Measurements from ENCODE around the gene PLN. TPM values are rescaled to one million over a fixed set of nuclear protein-coding genes. Genes with fewer than 3 reads are reported as not detected.

The PLN gene
- polyA plus RNA-seq, 1 of the 3 experiments (the other 2 are of a cell fraction), result not detected

DNA sequence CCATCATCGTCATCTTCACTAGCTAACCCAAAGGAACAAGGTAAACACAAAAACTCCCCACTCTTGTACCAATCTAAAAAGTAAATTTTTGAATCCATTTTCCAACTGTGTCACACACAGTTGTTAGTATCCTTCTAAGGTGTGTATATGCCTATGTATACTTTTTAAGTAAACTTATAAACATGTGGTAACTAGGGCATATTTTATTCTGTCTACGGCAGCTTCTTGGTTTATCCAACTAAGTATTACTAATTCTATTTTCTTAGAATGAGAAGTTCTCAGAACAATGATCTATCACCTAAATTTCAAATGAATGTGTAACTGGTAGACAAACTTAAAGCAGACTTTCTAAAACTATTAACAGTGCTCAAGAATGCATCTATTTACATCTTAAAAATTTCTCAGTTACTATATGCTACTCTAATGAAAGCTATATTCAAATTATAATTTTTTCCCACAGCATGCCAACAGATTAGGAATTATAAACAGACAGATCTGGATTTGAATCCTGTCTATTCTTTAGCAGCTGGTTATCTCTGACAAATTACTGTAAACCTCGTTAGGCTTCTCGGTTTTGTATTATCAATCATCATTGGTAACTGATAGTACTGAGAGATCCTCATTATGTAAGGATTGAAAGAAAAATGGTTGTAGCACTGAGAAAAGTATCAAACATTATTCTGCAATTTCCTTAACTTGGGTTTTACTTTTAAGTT is 1.8 kb upstream of the PLN start:
- WGBS (ENCODE audit: low lambda C conversion rate), result 91% methylated on average over 4 of the region's 4 CpGs
- POLR2A ChIA-PET, result no interaction called here
- DNase-seq, result no peak

DNA sequence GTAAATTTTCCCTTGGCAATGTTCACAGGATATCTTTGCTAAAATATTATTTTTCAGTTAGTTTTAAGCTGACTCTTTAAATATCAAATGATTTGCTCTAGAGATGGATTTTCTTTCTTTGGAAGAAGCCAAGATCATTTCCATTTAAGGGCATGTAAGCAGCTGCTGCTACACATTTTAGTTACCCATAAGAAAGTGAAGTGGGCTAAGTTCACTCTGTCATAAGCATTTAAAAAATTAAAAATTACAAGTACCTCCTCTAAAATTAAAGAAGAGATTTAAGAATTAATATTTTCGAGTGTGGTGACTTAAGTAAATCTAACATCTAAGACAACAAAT is 1.2 kb upstream of the PLN start:
- peaks cover 8% of the 10 kb centered on the region; the same call in 1 of the 2 replicates for H3K79me2 ChIP-seq (ENCODE audit: insufficient read depth)
- no peak for DNase-seq
- no peaks in the 10 kb centered on the region for H3K36me3 ChIP-seq (replicated peaks in 1 of 2; ENCODE audit: control insufficient read depth in 1 of 2, insufficient read depth in 2 of 2, low read length in 1 of 2)
- TF ChIP-seq GATA2 (CRISPR knock-in tag; IDR thresholded peaks at IDR 0.05), result no peak
- TF ChIP-seq, protein P1, sequence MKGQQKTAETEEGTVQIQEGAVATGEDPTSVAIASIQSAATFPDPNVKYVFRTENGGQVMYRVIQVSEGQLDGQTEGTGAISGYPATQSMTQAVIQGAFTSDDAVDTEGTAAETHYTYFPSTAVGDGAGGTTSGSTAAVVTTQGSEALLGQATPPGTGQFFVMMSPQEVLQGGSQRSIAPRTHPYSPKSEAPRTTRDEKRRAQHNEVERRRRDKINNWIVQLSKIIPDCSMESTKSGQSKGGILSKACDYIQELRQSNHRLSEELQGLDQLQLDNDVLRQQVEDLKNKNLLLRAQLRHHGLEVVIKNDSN (IDR thresholded peaks at IDR 0.05; ENCODE audit: borderline replicate concordance, low read depth), result no peak
- no peak for TF ChIP-seq TAF1 (IDR thresholded peaks at IDR 0.05; ENCODE audit: borderline replicate concordance, low read depth, low read length)
- no peak for TF ChIP-seq POLR2AphosphoS5 (IDR thresholded peaks at IDR 0.05; ENCODE audit: low read depth, low read length)
- no peak for TF ChIP-seq RFX5 (IDR thresholded peaks at IDR 0.05; ENCODE audit: low read length)
- TF ChIP-seq, protein P2, sequence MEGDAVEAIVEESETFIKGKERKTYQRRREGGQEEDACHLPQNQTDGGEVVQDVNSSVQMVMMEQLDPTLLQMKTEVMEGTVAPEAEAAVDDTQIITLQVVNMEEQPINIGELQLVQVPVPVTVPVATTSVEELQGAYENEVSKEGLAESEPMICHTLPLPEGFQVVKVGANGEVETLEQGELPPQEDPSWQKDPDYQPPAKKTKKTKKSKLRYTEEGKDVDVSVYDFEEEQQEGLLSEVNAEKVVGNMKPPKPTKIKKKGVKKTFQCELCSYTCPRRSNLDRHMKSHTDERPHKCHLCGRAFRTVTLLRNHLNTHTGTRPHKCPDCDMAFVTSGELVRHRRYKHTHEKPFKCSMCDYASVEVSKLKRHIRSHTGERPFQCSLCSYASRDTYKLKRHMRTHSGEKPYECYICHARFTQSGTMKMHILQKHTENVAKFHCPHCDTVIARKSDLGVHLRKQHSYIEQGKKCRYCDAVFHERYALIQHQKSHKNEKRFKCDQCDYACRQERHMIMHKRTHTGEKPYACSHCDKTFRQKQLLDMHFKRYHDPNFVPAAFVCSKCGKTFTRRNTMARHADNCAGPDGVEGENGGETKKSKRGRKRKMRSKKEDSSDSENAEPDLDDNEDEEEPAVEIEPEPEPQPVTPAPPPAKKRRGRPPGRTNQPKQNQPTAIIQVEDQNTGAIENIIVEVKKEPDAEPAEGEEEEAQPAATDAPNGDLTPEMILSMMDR (IDR thresholded peaks at IDR 0.05), result no peak
- no peak for TF ChIP-seq YY1 (IDR thresholded peaks at IDR 0.05; ENCODE audit: low read depth)
- no peak for TF ChIP-seq RXRA (IDR thresholded peaks at IDR 0.05; ENCODE audit: borderline replicate concordance, low read depth)
- TF ChIP-seq RCOR1 (IDR thresholded peaks at IDR 0.05; ENCODE audit: low read length), result no peak
- no peak for TF ChIP-seq FOXJ3 (CRISPR knock-in tag; IDR thresholded peaks at IDR 0.05)
- no peak for TF ChIP-seq JUND (IDR thresholded peaks at IDR 0.05)
- no peak for TF ChIP-seq MXI1 (IDR thresholded peaks at IDR 0.05; ENCODE audit: low read depth, low read length)
- TF ChIP-seq, protein P3, sequence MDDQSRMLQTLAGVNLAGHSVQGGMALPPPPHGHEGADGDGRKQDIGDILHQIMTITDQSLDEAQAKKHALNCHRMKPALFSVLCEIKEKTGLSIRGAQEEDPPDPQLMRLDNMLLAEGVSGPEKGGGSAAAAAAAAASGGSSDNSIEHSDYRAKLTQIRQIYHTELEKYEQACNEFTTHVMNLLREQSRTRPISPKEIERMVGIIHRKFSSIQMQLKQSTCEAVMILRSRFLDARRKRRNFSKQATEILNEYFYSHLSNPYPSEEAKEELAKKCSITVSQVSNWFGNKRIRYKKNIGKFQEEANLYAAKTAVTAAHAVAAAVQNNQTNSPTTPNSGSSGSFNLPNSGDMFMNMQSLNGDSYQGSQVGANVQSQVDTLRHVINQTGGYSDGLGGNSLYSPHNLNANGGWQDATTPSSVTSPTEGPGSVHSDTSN (IDR thresholded peaks at IDR 0.05), result no peak
- no peak for TF ChIP-seq TEAD4 (IDR thresholded peaks at IDR 0.05; ENCODE audit: borderline replicate concordance, insufficient read depth)
- TF ChIP-seq, protein P4, sequence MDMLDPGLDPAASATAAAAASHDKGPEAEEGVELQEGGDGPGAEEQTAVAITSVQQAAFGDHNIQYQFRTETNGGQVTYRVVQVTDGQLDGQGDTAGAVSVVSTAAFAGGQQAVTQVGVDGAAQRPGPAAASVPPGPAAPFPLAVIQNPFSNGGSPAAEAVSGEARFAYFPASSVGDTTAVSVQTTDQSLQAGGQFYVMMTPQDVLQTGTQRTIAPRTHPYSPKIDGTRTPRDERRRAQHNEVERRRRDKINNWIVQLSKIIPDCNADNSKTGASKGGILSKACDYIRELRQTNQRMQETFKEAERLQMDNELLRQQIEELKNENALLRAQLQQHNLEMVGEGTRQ (IDR thresholded peaks at IDR 0.05; ENCODE audit: borderline replicate concordance, low read depth, low read length), result no peak
- TF ChIP-seq NFIC (IDR thresholded peaks at IDR 0.05; ENCODE audit: borderline replicate concordance), result no peak
- no peak for TF ChIP-seq GABPA (IDR thresholded peaks at IDR 0.05; ENCODE audit: low read depth)
- TF ChIP-seq EP300 (IDR thresholded peaks at IDR 0.05; ENCODE audit: borderline replicate concordance in 1 of 2, low read depth in 1 of 2, low read length in 1 of 2), result no peak
- no peak for TF ChIP-seq SIN3A (IDR thresholded peaks at IDR 0.05; ENCODE audit: borderline replicate concordance, low read depth, low read length)
- no peak for TF ChIP-seq TCF12 (IDR thresholded peaks at IDR 0.05)
- H3K4me3 ChIP-seq (ENCODE audit: low read depth in 2 of 2, low read length in 1 of 2), result no peak overlapping the region
- no peaks in the 10 kb centered on the region for H3K9me2 ChIP-seq
- H3K4me2 ChIP-seq, result no peak overlapping the region
- WGBS (ENCODE audit: low lambda C conversion rate), result 85% methylated on average over 1 of the region's 1 CpG
- H3K27ac ChIP-seq (ENCODE audit: low read depth in 2 of 2, low read length in 1 of 2), result no peak overlapping the region
- no peaks in the 10 kb centered on the region; the same call in 1 of the 2 replicates for H4K20me1 ChIP-seq (ENCODE audit: insufficient read depth)
- peaks cover 0 to 4% of the 10 kb centered on the region in 2 experiments; a peak in 2 of 4 replicates for H3K4me1 ChIP-seq (ENCODE audit: control insufficient read depth in 1 of 2, insufficient read depth in 2 of 2, low read depth in 1 of 2, low read length in 1 of 2)
- no peaks in the 10 kb centered on the region for H3F3A ChIP-seq (replicated peaks; ENCODE audit: insufficient read depth)
- no peak overlapping the region for H2AFZ ChIP-seq (ENCODE audit: low read depth)
- no peaks in the 10 kb centered on the region for H3K27me3 ChIP-seq (ENCODE audit: insufficient read depth)
- ChIA-PET CTCF (no interaction called here), POLR2A (no interaction called here)
- no peaks in the 10 kb centered on the region for H3K9me3 ChIP-seq
- H3K9ac ChIP-seq, result no peak overlapping the region

More for the DNA sequence above, 1.8 kb upstream of the PLN start:
- no peak overlapping the region for H2AFZ ChIP-seq (ENCODE audit: low read depth)
- no peaks in the 10 kb centered on the region for H3K27me3 ChIP-seq (ENCODE audit: insufficient read depth)
- no peaks in the 10 kb centered on the region for H3F3A ChIP-seq (replicated peaks; ENCODE audit: insufficient read depth)
- peaks cover 0 to under 1% of the 10 kb centered on the region in 2 experiments; a peak in 2 of 4 replicates for H3K4me1 ChIP-seq (ENCODE audit: control insufficient read depth in 1 of 2, insufficient read depth in 2 of 2, low read depth in 1 of 2, low read length in 1 of 2)
- H4K20me1 ChIP-seq (ENCODE audit: insufficient read depth), result no peaks in the 10 kb centered on the region; the same call in 1 of the 2 replicates
- CTCF ChIA-PET, result interaction anchor here (1.2 to 1.3 kb wide), 2 partner anchors 34 to 263 kb away, joined by 3 to 4 read pairs; no protein-coding TSS in a partner anchor
- H3K9me2 ChIP-seq, result no peaks in the 10 kb centered on the region
- no peaks in the 10 kb centered on the region for H3K9me3 ChIP-seq
- H3K27ac ChIP-seq (ENCODE audit: low read depth in 2 of 2, low read length in 1 of 2), result no peak overlapping the region
- no peak overlapping the region for H3K9ac ChIP-seq
- H3K36me3 ChIP-seq (replicated peaks in 1 of 2; ENCODE audit: control insufficient read depth in 1 of 2, insufficient read depth in 2 of 2, low read length in 1 of 2), result no peaks in the 10 kb centered on the region
- peaks cover 8% of the 10 kb centered on the region; the same call in 1 of the 2 replicates for H3K79me2 ChIP-seq (ENCODE audit: insufficient read depth)
- no peak overlapping the region for H3K4me2 ChIP-seq
- no peak overlapping the region for H3K4me3 ChIP-seq (ENCODE audit: low read depth in 2 of 2, low read length in 1 of 2)
- TF ChIP-seq MXI1 (IDR thresholded peaks at IDR 0.05; ENCODE audit: low read depth, low read length), result no peak

Measured in SK-N-SH (cell line).